A549 treated with CORT108297 at 1 μM for 4 hours (cell line): ENCODE measurements around the gene KCNK18. TPM values are rescaled to one million over a fixed set of nuclear protein-coding genes. Genes with fewer than 3 reads are reported as not detected.

ENCODE experiments used
- total RNA-seq: library from RNA; stranded (reverse); fragments of 200-300 nt; extraction: Qiagen RNA extraction; gene quantifications from 5 replicates; pipeline ENCODE4 v1.2.3, GENCODE V29; 2022

The KCNK18 gene
- total RNA-seq, result not detected in 5 replicates

DNA sequence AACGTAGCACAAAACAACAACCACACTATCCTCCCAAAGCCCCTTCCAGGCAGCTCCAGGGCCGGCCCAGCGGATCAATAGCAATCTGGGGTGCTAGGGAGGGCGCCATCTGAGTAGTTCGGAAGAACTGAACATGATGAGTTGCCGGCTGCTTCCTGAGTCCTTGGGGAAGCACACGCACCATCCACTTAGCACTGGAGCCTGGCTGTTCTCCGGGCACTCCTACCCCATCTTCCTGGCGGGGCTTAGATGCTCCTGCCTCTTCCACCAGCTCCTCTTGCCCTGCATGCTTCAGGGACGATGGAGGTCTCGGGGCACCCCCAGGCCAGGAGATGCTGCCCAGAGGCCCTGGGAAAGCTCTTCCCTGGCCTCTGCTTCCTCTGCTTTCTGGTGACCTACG lies at the start of gene KCNK18:
TSS of gene KCNK18 (plus strand) at position 301 of the 400 bp plus-strand sequence. CDS start at position 301, 0 bp downstream.

DNA sequence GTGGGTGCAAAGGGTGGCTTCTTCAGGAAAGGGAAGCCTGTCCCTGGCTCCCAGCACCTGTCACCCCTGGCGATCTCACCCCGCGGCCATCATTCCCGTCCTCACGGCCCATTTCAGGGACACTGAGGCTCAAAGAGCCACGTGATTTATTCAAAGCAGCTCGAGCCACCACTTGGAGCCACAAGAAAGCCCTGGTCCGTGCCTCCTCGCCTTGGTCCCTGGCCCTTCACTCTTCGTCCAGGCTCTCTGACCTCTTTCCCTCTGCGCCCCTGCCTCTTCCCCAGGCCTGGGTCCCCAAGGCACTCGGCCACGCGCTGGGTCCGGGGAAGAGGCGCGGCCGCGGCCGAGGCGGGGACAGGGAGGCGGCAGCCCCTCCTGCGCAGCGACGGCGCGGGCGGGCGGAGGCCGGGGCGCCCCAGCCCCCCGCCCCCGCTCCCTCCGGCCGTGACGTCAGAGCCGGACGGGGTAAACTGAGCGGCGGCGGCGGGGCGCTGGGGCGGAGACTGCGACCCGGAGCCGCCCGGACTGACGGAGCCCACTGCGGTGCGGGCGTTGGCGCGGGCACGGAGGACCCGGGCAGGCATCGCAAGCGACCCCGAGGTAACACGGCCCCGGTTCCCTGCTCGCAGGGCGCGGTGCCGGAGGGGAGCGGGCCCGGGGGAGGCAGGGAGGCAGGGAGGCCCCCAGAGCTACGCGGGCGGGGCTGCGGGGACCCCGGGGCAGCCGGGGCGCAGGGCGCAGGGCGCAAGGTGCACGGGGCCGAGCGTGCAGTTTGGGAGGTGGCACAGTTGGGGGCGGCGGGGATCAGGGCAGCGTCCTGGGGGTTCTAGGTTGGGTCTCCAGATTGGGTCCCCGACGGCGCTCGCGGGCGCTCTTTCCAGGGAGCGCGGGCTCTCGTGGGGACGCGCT lies 43.6 kb downstream of the KCNK18 start, which contains the start of gene SLC18A2:
TSS of gene SLC18A2 (plus strand) at position 494 of the 909 bp plus-strand sequence. CDS start 580 bp downstream, outside the sequence.

Other genes with a start within 250 kb of the KCNK18 start
- 18.9 to 28.8 TPM (median 24.8 TPM) in 5 replicates for gene SHTN1, start 192.3 kb upstream of the KCNK18 start, total RNA-seq
- 1.0 to 1.9 TPM (median 1.6 TPM) in 5 replicates for gene VAX1, start 59.2 kb upstream of the KCNK18 start, total RNA-seq
- gene SLC18A2, start 43.6 kb downstream of the KCNK18 start, total RNA-seq, result 0.04 TPM in 1 of 5 replicates, not detected in the others
- 17.9 to 27.8 TPM (median 24.6 TPM) in 5 replicates for gene PDZD8, start 178.0 kb downstream of the KCNK18 start, total RNA-seq